K562 (cell line): Measurements from ENCODE around the gene SMIM36. TPM values are rescaled to one million over a fixed set of nuclear protein-coding genes. Genes with fewer than 3 reads are reported as not detected.

Experiments used
- ATAC-seq: fragments of 200-7000 bp; cut with Tn5 transposase; 3 replicates; pipeline ENCODE4 v1.9.1; 2020; ENCODE audit warnings: moderate library complexity
- BruUV-seq: library from RNA; stranded (reverse); fragments of 400-500 nt; replicated peaks from 2 replicates; lab custom pipeline; 2021; lab: Mats Ljungman, UMichigan
- CTCF ChIA-PET: fragments of 300-600 bp; formaldehyde crosslinking; extraction: SDS; loops from one replicate; lab custom pipeline; 2021; ENCODE audit warnings: low intra/inter-chr PET ratio; lab: Yijun Ruan, JAX
- POLR2A ChIA-PET: fragments of 300-600, 350-650 bp; sonication (Branson Sonifier 250); formaldehyde crosslinking; extraction: SDS; loops from one replicate; lab custom pipeline; 2021; ENCODE audit warnings: antibody characterized with exemption, inconsistent platforms; lab: Yijun Ruan, JAX
- DNase-seq, 4 experiments: peaks; one replicate each; pipeline versions ENCODE4 v3.0.0 to v3.0.0-alpha.2; 2011 to 2018; ENCODE audit warnings: low spot score in 3 of 4, mixed read lengths in 3 of 4; ENCODE audit errors: extremely low read depth in 1 of 4
- FAIRE-seq: peaks from 2 replicates; lab custom pipeline; 2011; peaks lifted over from hg19 to GRCh38; lab: Jason Lieb, UNC
- H2AFZ ChIP-seq: 2 replicates; pipeline ENCODE4 v1.6.0; 2011; ENCODE audit warnings: low read depth, low read length, control low read depth, inconsistent platforms
- H3K27ac ChIP-seq: fragments of 200-600 bp; 3 replicates; pipeline ENCODE4 v1.8.0; 2011; ENCODE audit warnings: low read depth, mild to moderate bottlenecking, control low read depth, inconsistent platforms, low read length, moderate library complexity, mixed read lengths; ENCODE audit errors: extremely low read depth
- H3K27me3 ChIP-seq, 2 experiments: fragments of 300-600 bp in 1 of 2; 2 replicates in 1 of 2; 3 replicates in 1 of 2; pipeline versions ENCODE4 v1.6.0 to v1.8.0; 2011; ENCODE audit warnings: inconsistent platforms in 2 of 2, low read length in 2 of 2, mild to moderate bottlenecking in 1 of 2, mixed read lengths in 1 of 2, moderate library complexity in 1 of 2; ENCODE audit not compliant: control insufficient read depth in 2 of 2, insufficient read depth in 2 of 2
- H3K36me3 ChIP-seq: fragments of 300-600 bp; 3 replicates; pipeline ENCODE4 v1.8.0; 2011; ENCODE audit warnings: mild to moderate bottlenecking, low read length, inconsistent platforms; ENCODE audit not compliant: control insufficient read depth, insufficient read depth
- H3K4me1 ChIP-seq, 2 experiments: fragments of 200-600 bp in 1 of 2; replicated peaks in 1 of 2; 2 replicates in 1 of 2; 3 replicates in 1 of 2; pipeline versions ENCODE4 v1.5.1 to v1.8.0; 2011; ENCODE audit warnings: inconsistent platforms in 2 of 2, low read length in 2 of 2, mild to moderate bottlenecking in 1 of 2, mixed read lengths in 1 of 2, moderate library complexity in 1 of 2; ENCODE audit not compliant: control insufficient read depth in 2 of 2, insufficient read depth in 2 of 2
- H3K4me2 ChIP-seq: 2 replicates; pipeline ENCODE4 v1.6.1; 2011; ENCODE audit warnings: low read length, control low read depth, inconsistent platforms, mixed read lengths; ENCODE audit not compliant: insufficient read depth
- H3K4me3 ChIP-seq: fragments of 200-600 bp; sonication (generic), shearing (Covaris generic); 2 replicates; pipeline ENCODE4 v1.5.1; 2016; ENCODE audit warnings: control low read depth, inconsistent platforms
- H3K79me2 ChIP-seq: fragments of 200-600 bp; 3 replicates; pipeline ENCODE4 v1.8.0; 2011; ENCODE audit warnings: low read length, inconsistent platforms; ENCODE audit not compliant: control insufficient read depth, insufficient read depth
- H3K9ac ChIP-seq, 2 experiments: 2 replicates each; pipeline versions ENCODE4 v1.6.0 to v1.6.1; 2011; ENCODE audit warnings: low read depth in 2 of 2, low read length in 2 of 2, control low read depth in 1 of 2, inconsistent platforms in 1 of 2, mild to moderate bottlenecking in 1 of 2, mixed read lengths in 1 of 2; ENCODE audit not compliant: insufficient read depth in 1 of 2
- H3K9me1 ChIP-seq: one replicate; pipeline ENCODE4 v1.6.0; 2011; ENCODE audit warnings: inconsistent platforms, mild to moderate bottlenecking, low read length, moderate library complexity; ENCODE audit not compliant: control insufficient read depth, insufficient read depth
- H3K9me3 ChIP-seq: replicated peaks from 2 replicates; pipeline ENCODE4 v1.5.1; 2011; ENCODE audit warnings: low read depth, low read length, inconsistent platforms; ENCODE audit not compliant: control insufficient read depth, insufficient read depth
- H4K20me1 ChIP-seq: replicated peaks from 2 replicates; pipeline ENCODE4 v1.6.1; 2011; ENCODE audit warnings: low read length, inconsistent platforms, mixed read lengths; ENCODE audit not compliant: control insufficient read depth, insufficient read depth
- CAMTA2 ChIP-seq: fragments of 250-450 bp; sonication (Bioruptor Pico); conservative IDR thresholded peaks from 2 replicates; pipeline ENCODE4 v1.5.1; 2022
- CBFA2T2 ChIP-seq: fragments of 450-650 bp; conservative IDR thresholded peaks from 2 replicates; pipeline ENCODE4 v1.6.1; 2017; ENCODE audit warnings: mild to moderate bottlenecking
- CBX5 ChIP-seq: IDR thresholded peaks from 2 replicates; pipeline ENCODE4 v1.6.1; 2014; ENCODE audit warnings: low read depth, borderline replicate concordance
- FOXJ2 ChIP-seq: fragments of 200-800 bp; sonication (Bioruptor generic); IDR thresholded peaks from 2 replicates; pipeline ENCODE4 v1.6.1; 2016; ENCODE audit warnings: missing genetic modification characterization, missing compliant biosample characterization
- GATAD2A ChIP-seq: fragments of 450-650 bp; IDR thresholded peaks from 2 replicates; pipeline ENCODE4 v1.6.1; 2017
- HDGF ChIP-seq: fragments of 450-650 bp; IDR thresholded peaks from 2 replicates; pipeline ENCODE4 v1.6.1; 2016
- HNRNPL ChIP-seq: fragments of 200-400 bp; formaldehyde crosslinking; IDR thresholded peaks from 2 replicates; pipeline ENCODE4 v1.6.1; 2017; ENCODE audit warnings: low read depth, mild to moderate bottlenecking, low read length
- ILF3 ChIP-seq: fragments of 450-650 bp; IDR thresholded peaks from 2 replicates; pipeline ENCODE4 v1.6.1; 2018; ENCODE audit warnings: antibody characterized with exemption, mild to moderate bottlenecking, moderate library complexity, borderline replicate concordance
- JUND ChIP-seq, 2 experiments: IDR thresholded peaks; 2 replicates in 1 of 2; 3 replicates in 1 of 2; pipeline ENCODE4 v1.6.1; 2011; ENCODE audit warnings: borderline replicate concordance in 2 of 2, low read depth in 2 of 2, low read length in 2 of 2, improper control_type of control experiment in 1 of 2, missing biosample characterization in 1 of 2, missing genetic modification characterization in 1 of 2, missing genetic modification reagents in 1 of 2
- RFX1 ChIP-seq: fragments of 450-650 bp; IDR thresholded peaks from 2 replicates; pipeline ENCODE4 v1.6.1; 2016; ENCODE audit warnings: mild to moderate bottlenecking, moderate library complexity
- SNRNP70 ChIP-seq: fragments of 200-400 bp; formaldehyde crosslinking; optimal IDR thresholded peaks from 2 replicates; pipeline ENCODE3; 2017; ENCODE audit warnings: low read depth, low read length
- TBL1XR1 ChIP-seq, 2 experiments: IDR thresholded peaks; 2 replicates each; pipeline ENCODE4 v1.6.1; 2012; ENCODE audit warnings: improper control_type of control experiment in 2 of 2, low read length in 2 of 2, mild to moderate bottlenecking in 1 of 2
- ZBTB7A ChIP-seq: IDR thresholded peaks from 2 replicates; pipeline ENCODE4 v1.6.1; 2011; ENCODE audit warnings: low read depth, mild to moderate bottlenecking, low read length, moderate library complexity, borderline replicate concordance; ENCODE audit not compliant: control insufficient read depth
- ZNF143 ChIP-seq: sonication (generic); formaldehyde crosslinking; IDR thresholded peaks from 2 replicates; pipeline ENCODE4 v1.9.0; 2022; ENCODE audit warnings: mild to moderate bottlenecking, missing genetic modification reagents
- ZNF174 ChIP-seq: fragments of 250-450 bp; sonication (Bioruptor Pico); IDR thresholded peaks from 2 replicates; pipeline ENCODE4 v1.4.0; 2020; ENCODE audit warnings: mild to moderate bottlenecking
- ZNF717 ChIP-seq: fragments of 250-450 bp; sonication (Bioruptor Pico); IDR thresholded peaks from 2 replicates; pipeline ENCODE4 v1.5.0; 2021
- ZNF785 ChIP-seq: fragments of 250-450 bp; sonication (Bioruptor Pico); IDR thresholded peaks from 2 replicates; pipeline ENCODE4 v1.4.0; 2020; ENCODE audit warnings: mild to moderate bottlenecking
- WGBS: fragments of 100-300 bp; shearing (Covaris generic); methylation state at CpG from one replicate; pipeline ENCODE4 v1.1.6; 2016; ENCODE audit warnings: low coverage, mixed read lengths; ENCODE audit not compliant: insufficient coverage; ENCODE audit errors: missing lambda C conversion rate; 5-methylcytosine and 5-hydroxymethylcytosine counted together
- in situ Hi-C: fragments of 300-500 bp; cut with MboI; formaldehyde crosslinking; loops from 4 replicates; pipeline ENCODE4 v1.15.0; 2018; ENCODE audit warnings: inconsistent platforms, mixed read lengths
- intact Hi-C: fragments of 100-400 bp; cut with micrococcal nuclease; formaldehyde crosslinking; loops from 2 replicates; pipeline ENCODE4 v1.14.2; 2022
- polyA plus RNA-seq, 8 experiments: library from polyadenylated mRNA; depleted of rRNA in 4 of 8; stranded (reverse) in 5 of 8; unstranded in 3 of 8; fragments of >200 nt; fragmentation: Nextera tagmentation in 2 of 8; fragmentation: Illumina TruSeq in 1 of 8; extraction: Ambion mirVana in 2 of 8; extraction: Trizol in 1 of 8; gene quantifications; 2 replicates each; pipeline versions ENCODE4 v1.2.1 to v1.2.3, GENCODE V29; 2011 to 2014; ENCODE audit warnings: inconsistent platforms in 1 of 8, missing spikeins in 1 of 8
- total RNA-seq, 7 experiments: library from RNA; depleted of rRNA in 6 of 7; stranded (reverse); fragments of >200 nt in 6 of 7; fragmentation: Illumina TruSeq in 2 of 7; extraction: Trizol in 2 of 7; gene quantifications; 2 replicates each; pipeline versions ENCODE4 v1.2.1 to v1.2.3, GENCODE V29; 2011 to 2021; ENCODE audit warnings: low replicate concordance in 1 of 7
- TF ChIP-seq, protein P1 (sequence below): fragments of 150-350 bp; IDR thresholded peaks from 2 replicates; pipeline ENCODE4 v1.6.1; 2014; ENCODE audit warnings: low read depth, mild to moderate bottlenecking, low read length, borderline replicate concordance
- TF ChIP-seq, protein P2 (sequence below): fragments of 450-650 bp; IDR thresholded peaks from 2 replicates; pipeline ENCODE4 v1.6.1; 2016

Gene SMIM36
- total and polyA plus RNA-seq, 9 of the 15 experiments (the other 6 are each of a cell fraction or from before 2014, with no cell fraction given), result not detected

DNA sequence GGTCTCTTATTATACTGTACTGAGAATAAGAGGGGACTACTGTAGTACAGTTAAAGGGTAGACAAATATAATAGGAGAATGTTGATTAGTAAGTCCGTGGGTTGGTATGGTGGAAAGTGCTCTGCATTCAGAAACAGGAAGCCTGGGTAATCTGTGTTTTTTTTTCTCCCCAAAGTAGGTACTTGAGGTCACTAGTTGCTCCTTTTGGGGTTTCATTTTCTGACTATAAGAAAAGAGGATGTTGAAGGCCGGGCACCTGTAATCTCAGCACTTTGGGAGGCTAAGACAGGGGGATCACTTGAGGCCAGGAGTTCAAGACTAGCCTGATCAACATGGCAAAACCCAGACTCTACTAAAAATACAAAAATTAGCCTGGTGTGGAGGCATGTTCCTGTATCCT, 47.7 kb downstream of the SMIM36 start:
- H3K4me3 ChIP-seq, result no peak overlapping the region
- no peak for ATAC-seq
- H3K9me3 ChIP-seq, result no peaks in the 10 kb centered on the region
- ChIA-PET POLR2A (interaction anchor here (1.4 kb wide), 1 partner anchor 11 kb away, joined by 3 read pairs; no protein-coding TSS in a partner anchor), CTCF (no interaction called here)
- no peak overlapping the region for H3K9ac ChIP-seq
- H3K4me2 ChIP-seq, result no peak overlapping the region
- H3K4me1 ChIP-seq, result peaks cover 0 to under 1% of the 10 kb centered on the region in 2 experiments; a peak in 1 of 5 replicates
- no peaks in the 10 kb centered on the region for H3K79me2 ChIP-seq
- H2AFZ ChIP-seq, result peak overlapping the region; percentile 61; the same call in 1 of the 2 replicates
- no peak for FAIRE-seq
- no peaks in the 10 kb centered on the region for H3K9me1 ChIP-seq
- in situ Hi-C loops (no loop called here), intact Hi-C loops (no loop called here)
- WGBS, result 23% methylated on average over 2 of the region's 2 CpGs
- BruUV-seq, result no TSS peak
- DNase-seq, result no peak
- no peaks in the 10 kb centered on the region for H4K20me1 ChIP-seq
- H3K27ac ChIP-seq, result no peak overlapping the region
- no peaks in the 10 kb centered on the region for H3K27me3 ChIP-seq
- no peaks in the 10 kb centered on the region for H3K36me3 ChIP-seq
- TF ChIP-seq, protein P1, sequence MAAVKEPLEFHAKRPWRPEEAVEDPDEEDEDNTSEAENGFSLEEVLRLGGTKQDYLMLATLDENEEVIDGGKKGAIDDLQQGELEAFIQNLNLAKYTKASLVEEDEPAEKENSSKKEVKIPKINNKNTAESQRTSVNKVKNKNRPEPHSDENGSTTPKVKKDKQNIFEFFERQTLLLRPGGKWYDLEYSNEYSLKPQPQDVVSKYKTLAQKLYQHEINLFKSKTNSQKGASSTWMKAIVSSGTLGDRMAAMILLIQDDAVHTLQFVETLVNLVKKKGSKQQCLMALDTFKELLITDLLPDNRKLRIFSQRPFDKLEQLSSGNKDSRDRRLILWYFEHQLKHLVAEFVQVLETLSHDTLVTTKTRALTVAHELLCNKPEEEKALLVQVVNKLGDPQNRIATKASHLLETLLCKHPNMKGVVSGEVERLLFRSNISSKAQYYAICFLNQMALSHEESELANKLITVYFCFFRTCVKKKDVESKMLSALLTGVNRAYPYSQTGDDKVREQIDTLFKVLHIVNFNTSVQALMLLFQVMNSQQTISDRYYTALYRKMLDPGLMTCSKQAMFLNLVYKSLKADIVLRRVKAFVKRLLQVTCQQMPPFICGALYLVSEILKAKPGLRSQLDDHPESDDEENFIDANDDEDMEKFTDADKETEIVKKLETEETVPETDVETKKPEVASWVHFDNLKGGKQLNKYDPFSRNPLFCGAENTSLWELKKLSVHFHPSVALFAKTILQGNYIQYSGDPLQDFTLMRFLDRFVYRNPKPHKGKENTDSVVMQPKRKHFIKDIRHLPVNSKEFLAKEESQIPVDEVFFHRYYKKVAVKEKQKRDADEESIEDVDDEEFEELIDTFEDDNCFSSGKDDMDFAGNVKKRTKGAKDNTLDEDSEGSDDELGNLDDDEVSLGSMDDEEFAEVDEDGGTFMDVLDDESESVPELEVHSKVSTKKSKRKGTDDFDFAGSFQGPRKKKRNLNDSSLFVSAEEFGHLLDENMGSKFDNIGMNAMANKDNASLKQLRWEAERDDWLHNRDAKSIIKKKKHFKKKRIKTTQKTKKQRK, result no peak
- TF ChIP-seq TBL1XR1 (IDR thresholded peaks at IDR 0.05; ENCODE audit: low read length in 2 of 2) (no peak), FOXJ2 (tag) (no peak), HDGF (no peak), GATAD2A (no peak), JUND (IDR thresholded peaks at IDR 0.05; ENCODE audit: borderline replicate concordance, low read depth, low read length) (no peak), JUND (tag; IDR thresholded peaks at IDR 0.05; ENCODE audit: borderline replicate concordance, low read depth, low read length) (no peak), ILF3 (no peak), ZNF143 (no peak), RFX1 (no peak), CAMTA2 (CRISPR knock-in tag) (no peak), CBX5 (no peak), ZBTB7A (no peak), SNRNP70 (no peak), ZNF717 (CRISPR knock-in tag) (no peak), ZNF785 (no peak), HNRNPL (no peak), ZNF174 (CRISPR knock-in tag) (no peak), CBFA2T2 (no peak)
- TF ChIP-seq, protein P2, sequence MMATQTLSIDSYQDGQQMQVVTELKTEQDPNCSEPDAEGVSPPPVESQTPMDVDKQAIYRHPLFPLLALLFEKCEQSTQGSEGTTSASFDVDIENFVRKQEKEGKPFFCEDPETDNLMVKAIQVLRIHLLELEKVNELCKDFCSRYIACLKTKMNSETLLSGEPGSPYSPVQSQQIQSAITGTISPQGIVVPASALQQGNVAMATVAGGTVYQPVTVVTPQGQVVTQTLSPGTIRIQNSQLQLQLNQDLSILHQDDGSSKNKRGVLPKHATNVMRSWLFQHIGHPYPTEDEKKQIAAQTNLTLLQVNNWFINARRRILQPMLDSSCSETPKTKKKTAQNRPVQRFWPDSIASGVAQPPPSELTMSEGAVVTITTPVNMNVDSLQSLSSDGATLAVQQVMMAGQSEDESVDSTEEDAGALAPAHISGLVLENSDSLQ, result no peak
